Choroid plexus epithelial cell (primary cell): ENCODE data around the gene INPP5A.

Experiments
- DNase-seq: peaks from one replicate; pipeline ENCODE4 v3.0.0-alpha.2; 2010; ENCODE audit warnings: low read depth
- H3K4me3 ChIP-seq: 2 replicates; pipeline ENCODE4 v1.5.1; 2011; ENCODE audit warnings: low read depth, mild to moderate bottlenecking, control low read depth, low read length, moderate library complexity
- TF ChIP-seq, protein P1 (sequence below): conservative IDR thresholded peaks from 2 replicates; pipeline ENCODE4 v1.5.1; 2011; ENCODE audit warnings: low read depth, mild to moderate bottlenecking, control low read depth, inconsistent platforms, low read length, moderate library complexity

Gene INPP5A

DNA sequence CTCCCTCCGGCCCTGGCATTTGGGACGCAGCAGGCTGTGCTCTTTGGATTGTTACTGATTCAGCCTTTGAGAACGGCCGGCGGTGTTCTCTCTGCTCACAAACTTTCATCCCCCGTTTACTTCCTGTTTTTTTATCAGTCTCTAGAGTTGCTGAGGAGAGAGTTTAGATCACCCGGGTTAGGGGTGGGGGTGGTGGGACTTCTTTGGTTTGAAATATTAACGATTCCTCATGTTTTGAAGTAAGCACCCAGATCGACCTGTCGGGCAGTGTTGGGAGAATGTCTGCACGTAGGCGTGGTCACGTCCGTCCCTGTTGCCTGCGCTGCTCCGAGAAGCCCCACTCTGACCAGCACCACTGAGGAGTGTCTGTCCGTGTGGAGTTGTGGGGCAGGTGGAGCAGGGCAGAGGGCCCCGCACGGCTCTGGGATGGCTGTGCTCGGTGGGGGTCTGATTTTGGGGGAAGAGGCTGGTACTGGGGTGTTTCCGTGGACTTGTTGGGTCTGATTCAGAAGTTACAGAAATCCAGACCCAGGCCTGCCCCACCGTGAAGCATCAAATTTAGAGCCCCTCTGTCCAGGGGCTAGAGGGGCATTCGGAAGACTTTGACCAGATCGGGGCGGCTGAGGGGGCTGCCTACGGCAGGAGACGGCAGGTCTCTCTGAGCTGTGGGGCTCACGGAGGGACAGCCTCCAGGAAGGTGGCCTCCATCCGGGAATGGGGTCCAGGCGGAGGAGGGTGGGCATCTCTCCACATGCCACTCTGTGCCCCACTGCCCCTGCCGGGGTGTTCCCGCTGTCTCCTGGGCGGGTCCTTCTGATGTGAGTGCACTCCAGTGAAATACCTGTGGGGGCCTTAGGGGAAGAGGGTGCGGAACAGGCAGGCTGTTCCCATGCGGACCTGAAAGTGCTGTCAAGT, 7.4 kb downstream of the INPP5A start:
- TF ChIP-seq, protein P1, sequence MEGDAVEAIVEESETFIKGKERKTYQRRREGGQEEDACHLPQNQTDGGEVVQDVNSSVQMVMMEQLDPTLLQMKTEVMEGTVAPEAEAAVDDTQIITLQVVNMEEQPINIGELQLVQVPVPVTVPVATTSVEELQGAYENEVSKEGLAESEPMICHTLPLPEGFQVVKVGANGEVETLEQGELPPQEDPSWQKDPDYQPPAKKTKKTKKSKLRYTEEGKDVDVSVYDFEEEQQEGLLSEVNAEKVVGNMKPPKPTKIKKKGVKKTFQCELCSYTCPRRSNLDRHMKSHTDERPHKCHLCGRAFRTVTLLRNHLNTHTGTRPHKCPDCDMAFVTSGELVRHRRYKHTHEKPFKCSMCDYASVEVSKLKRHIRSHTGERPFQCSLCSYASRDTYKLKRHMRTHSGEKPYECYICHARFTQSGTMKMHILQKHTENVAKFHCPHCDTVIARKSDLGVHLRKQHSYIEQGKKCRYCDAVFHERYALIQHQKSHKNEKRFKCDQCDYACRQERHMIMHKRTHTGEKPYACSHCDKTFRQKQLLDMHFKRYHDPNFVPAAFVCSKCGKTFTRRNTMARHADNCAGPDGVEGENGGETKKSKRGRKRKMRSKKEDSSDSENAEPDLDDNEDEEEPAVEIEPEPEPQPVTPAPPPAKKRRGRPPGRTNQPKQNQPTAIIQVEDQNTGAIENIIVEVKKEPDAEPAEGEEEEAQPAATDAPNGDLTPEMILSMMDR: no peak
- peak; percentile 14 for DNase-seq
- H3K4me3 ChIP-seq: no peak overlapping the region

DNA sequence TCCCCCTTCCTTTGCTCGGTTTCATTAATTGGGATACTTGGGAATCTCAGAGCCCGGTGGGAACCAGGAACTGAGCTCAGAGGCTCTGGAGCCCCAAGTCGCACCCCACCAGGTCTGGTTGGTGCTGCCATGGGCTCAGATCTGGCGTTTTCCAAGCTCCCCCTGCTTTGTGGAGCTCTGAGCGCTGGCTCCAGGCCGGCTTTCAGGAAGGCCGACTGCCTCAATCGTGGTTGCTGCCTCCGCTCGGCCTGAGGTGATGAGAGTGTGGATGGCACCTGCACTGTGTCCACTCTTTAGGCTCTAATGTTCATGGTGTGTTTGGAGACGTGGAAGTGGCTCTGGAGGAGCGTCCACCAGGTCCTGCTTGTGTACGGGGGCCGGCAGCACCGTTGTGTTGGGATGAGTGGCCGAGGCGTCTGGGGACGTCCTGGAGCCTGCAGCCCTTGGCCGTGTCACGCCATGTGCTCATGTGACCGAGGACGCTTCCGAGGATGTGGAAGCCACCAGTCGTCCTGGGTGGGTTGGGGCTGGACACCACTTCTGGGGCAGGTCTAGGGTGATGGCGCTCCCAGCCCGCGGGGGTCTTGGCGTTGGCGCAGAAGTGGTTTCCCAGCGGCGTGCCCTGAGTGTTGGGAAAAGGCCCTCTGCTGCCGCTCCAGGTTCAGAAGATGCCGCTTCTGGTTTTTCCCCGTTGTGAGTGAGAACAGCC, 8.2 kb downstream of the INPP5A start:
- TF ChIP-seq, protein P1: no peak
- no peak for DNase-seq
- no peak overlapping the region for H3K4me3 ChIP-seq

DNA sequence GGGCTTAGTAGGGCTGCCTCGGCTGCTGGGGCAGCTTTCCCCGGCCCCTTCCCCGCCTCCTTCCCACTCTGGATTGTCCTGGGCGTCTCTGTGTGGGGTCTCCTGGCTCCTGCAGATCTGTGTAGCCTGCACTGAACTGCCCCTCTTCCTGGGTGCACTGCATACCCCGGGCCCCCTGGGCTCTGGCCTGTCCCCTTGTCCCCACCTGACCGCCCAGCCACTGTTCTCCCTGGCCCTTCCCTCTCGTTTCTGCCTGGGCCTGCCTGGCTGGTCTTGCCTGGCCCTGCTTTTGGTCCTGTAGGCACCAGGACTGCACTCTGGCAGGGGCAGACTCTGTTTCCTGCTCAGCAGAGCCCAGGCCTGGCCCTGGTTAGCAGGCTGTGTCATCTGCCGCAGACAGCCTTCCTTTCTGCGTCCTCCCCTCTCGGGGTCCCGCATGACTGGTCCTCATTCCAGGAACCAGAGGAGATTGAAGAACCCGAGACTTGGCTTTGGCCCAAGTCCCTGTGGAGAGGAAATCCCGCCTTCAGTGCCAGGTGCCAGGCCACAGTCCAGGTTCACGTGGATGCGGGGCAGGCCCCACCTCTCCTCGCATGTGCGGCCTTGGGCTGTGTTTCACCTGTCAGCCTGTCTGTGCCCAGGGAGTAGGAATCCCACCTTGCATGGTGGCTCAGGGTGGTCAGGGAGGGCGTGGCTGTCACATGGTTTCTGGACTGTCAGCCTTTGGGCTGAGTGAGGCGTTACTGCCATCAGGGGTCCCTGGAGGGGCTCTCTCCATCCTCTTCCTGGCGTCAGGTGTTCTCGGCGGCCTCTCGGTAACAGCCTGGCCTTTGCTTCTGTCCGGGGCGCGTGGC, 9.2 kb downstream of the INPP5A start:
- DNase-seq: no peak
- no peak overlapping the region for H3K4me3 ChIP-seq

DNA sequence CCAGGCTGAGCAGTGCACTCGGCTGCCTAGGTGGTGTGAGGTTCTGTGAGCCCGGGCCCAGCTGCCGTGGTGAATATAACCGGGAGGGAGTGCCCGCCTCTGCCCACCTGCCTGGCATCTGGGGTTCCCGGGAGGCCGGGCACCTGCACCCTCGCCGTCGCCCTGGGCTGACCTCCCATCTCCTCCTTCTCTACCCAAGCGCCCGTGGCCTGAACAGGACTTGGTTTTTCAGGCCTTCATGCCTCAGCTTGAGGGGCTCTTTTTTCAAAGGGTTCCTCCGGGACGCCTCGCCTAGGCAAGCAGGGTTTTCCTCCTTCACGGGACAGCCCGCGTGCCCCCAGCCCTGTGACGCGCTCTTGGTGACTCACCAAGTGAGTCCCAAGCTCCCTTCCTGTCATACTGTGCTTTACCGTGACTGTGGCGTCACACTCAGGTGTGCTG, 9.9 kb downstream of the INPP5A start:
- no peak for DNase-seq
- no peak overlapping the region for H3K4me3 ChIP-seq
- TF ChIP-seq, protein P1: no peak

More for the DNA sequence above, 9.2 kb downstream of the INPP5A start:
- TF ChIP-seq, protein P1: no peak

DNA sequence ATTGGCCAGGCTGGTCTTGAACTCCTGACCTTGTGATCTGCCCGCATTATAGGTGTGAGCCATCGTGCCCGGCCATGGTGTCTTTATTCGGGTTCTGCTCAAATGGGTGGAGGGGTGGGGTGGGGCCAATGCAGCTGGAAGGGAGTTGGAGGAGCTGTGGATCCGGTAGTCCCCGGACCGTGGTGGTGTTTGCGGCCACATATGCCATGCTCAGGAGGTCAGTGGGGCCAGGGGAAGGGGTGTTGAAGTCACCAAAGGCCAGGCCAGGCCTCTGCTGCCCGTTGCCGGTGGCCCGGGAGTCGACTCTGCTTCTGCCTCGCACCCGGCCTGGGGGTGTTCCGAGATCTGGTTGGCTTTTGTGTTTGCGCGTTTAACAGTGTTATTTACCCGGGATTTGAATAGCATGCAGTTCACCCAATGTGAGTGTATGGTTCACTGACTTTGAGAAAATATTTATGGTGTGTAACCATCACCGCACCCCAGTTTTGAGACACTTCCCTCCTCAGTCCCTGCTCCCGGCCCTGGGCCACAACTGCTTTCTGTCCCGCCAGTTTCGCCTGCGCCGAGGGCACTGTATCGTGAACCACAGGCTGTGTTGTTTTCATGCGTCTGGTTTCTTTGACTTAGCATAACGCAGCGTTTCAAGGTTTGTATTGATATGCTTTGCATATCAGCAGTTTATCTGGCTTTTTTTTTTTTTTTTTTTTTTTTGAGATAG, 10.7 kb downstream of the INPP5A start:
- DNase-seq: no peak
- no peak overlapping the region for H3K4me3 ChIP-seq
- TF ChIP-seq, protein P1: no peak

DNA sequence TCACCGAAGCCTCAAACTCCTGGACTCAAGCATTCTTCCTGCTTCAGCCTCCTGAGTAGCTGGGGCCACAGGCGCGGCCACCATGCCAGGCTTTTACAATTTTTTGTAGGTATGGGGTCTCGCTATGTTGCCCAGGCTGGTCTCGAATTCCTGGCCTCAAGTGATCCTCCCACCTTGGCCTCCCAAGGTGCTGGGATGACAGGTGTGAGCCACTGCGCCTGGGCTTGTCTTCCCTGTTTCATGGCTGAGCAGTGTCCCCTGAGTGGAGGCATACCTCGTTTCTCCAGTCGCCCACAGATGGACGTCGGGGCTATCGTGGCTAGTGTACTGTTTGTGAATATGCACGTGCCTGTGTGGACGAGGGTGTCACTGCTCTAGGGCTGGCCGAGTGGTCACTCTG, 11.3 kb downstream of the INPP5A start:
- DNase-seq: no peak
- no peak overlapping the region for H3K4me3 ChIP-seq
- TF ChIP-seq, protein P1: no peak
